Cardiac muscle cell (in vitro differentiated cells and primary cell): ENCODE measurements around the gene KCNMB1. TPM values are rescaled to one million over a fixed set of nuclear protein-coding genes. Genes with fewer than 3 reads are reported as not detected.

Experiments used
- DNase-seq, 2 donors: peaks; one replicate each; pipeline versions ENCODE4 v3.0.0 to v3.0.0-alpha.2; 2010 to 2017; ENCODE audit warnings: low read depth in 1 of 2, low spot score in 1 of 2
- H3K27ac ChIP-seq: fragments of 200-600 bp; sonication (generic); 2 replicates; pipeline ENCODE4 v1.5.1; 2016
- H3K27me3 ChIP-seq: fragments of 200-600 bp; sonication (generic); 2 replicates; pipeline ENCODE4 v1.6.0; 2016; ENCODE audit warnings: control low read depth
- H3K36me3 ChIP-seq: fragments of 200-600 bp; sonication (generic); 2 replicates; pipeline ENCODE4 v1.5.1; 2016; ENCODE audit warnings: control low read depth
- H3K4me1 ChIP-seq: fragments of 200-600 bp; sonication (generic); 2 replicates; pipeline ENCODE4 v1.8.1; 2017; ENCODE audit warnings: low read depth, mild to moderate bottlenecking, mixed run types
- H3K4me3 ChIP-seq: fragments of 200-600 bp; sonication (generic); 2 replicates; pipeline ENCODE4 v1.5.1; 2016; ENCODE audit warnings: mild to moderate bottlenecking
- H3K9me3 ChIP-seq: fragments of 200-600 bp; sonication (generic); 2 replicates; pipeline ENCODE4 v1.5.1; 2017; ENCODE audit warnings: low read depth, mild to moderate bottlenecking, control low read depth
- CTCF ChIP-seq: IDR thresholded peaks from 2 replicates; pipeline ENCODE4 v1.5.1; 2012; ENCODE audit warnings: low read depth, mild to moderate bottlenecking, low read length
- polyA plus RNA-seq: library from polyadenylated mRNA; unstranded; fragments of >200 nt; fragmentation: Nextera tagmentation; extraction: Ambion mirVana; gene quantifications from 2 replicates; pipeline ENCODE4 v1.2.1, GENCODE V29; 2016
- total RNA-seq: library from RNA; depleted of rRNA; stranded (reverse); fragments of >200 nt; gene quantifications from 2 replicates; pipeline ENCODE4 v1.2.3, GENCODE V29; 2016

Gene KCNMB1
- total and polyA plus RNA-seq, 2 experiments from 2014 or later, result 1.9 to 3.9 TPM

GRCh38 chr5:170387775-170388639 is 1.2 kb downstream of the KCNMB1 start:
- Histone ChIP-seq H3K27me3 (no peaks in the 10 kb centered on the region), H3K4me1 (peaks cover 32% of the 10 kb centered on the region), H3K9me3 (no peaks in the 10 kb centered on the region), H3K4me3 (no peak overlapping the region), H3K27ac (peak overlapping the region; percentile 93), H3K36me3 (no peaks in the 10 kb centered on the region)
- TF ChIP-seq CTCF, result no peak
- no peak for DNase-seq

GRCh38 chr5:170386743-170387395 is 2.3 kb downstream of the KCNMB1 start:
- Histone ChIP-seq H3K27me3 (no peaks in the 10 kb centered on the region), H3K4me1 (peaks cover 32% of the 10 kb centered on the region), H3K4me3 (no peak overlapping the region), H3K27ac (no peak overlapping the region), H3K9me3 (no peaks in the 10 kb centered on the region), H3K36me3 (no peaks in the 10 kb centered on the region)
- DNase-seq, result no peak
- TF ChIP-seq CTCF, result no peak

- Histone ChIP-seq H3K4me3 (no peak overlapping the region), H3K27ac (no peak overlapping the region), H3K27me3 (no peaks in the 10 kb centered on the region), H3K36me3 (no peaks in the 10 kb centered on the region), H3K9me3 (no peaks in the 10 kb centered on the region), H3K4me1 (peaks cover 2% of the 10 kb centered on the region)
- DNase-seq, result no peak
- TF ChIP-seq CTCF, result no peak
Measured at GRCh38 chr5:170383227-170383626, 5.9 kb downstream of the KCNMB1 start.

- no peak for DNase-seq
- H3K9me3 ChIP-seq, result no peaks in the 10 kb centered on the region
- no peaks in the 10 kb centered on the region for H3K4me1 ChIP-seq
- no peak for TF ChIP-seq CTCF
- H3K27me3 ChIP-seq, result no peaks in the 10 kb centered on the region
- H3K36me3 ChIP-seq, result no peaks in the 10 kb centered on the region
- H3K27ac ChIP-seq, result no peak overlapping the region
- H3K4me3 ChIP-seq, result no peak overlapping the region
Measured at GRCh38 chr5:170382790-170383189, 6.4 kb downstream of the KCNMB1 start.

- Histone ChIP-seq H3K4me1 (no peaks in the 10 kb centered on the region), H3K27ac (no peak overlapping the region)
- TF ChIP-seq CTCF, result no peak
Measured at GRCh38 chr5:170380361-170380951, 8.7 kb downstream of the KCNMB1 start.

More at GRCh38 chr5:170380361-170380951, 8.7 kb downstream of the KCNMB1 start:
- no peaks in the 10 kb centered on the region for H3K27me3 ChIP-seq
- H3K4me3 ChIP-seq, result no peak overlapping the region
- no peaks in the 10 kb centered on the region for H3K36me3 ChIP-seq
- H3K9me3 ChIP-seq, result no peaks in the 10 kb centered on the region
- peak in 1 of 2 donors; percentile 52 for DNase-seq
